NOMO-1 treated with DMSO at 0.1 percent for 48 hours (cell line): ENCODE data around the gene USP37.

Experiments used
- DNase-seq: peaks from one replicate; lab custom pipeline; 2025; ENCODE audit not compliant: unreplicated experiment; lab: John Stamatoyannopoulos, UW

Gene USP37, protein sequence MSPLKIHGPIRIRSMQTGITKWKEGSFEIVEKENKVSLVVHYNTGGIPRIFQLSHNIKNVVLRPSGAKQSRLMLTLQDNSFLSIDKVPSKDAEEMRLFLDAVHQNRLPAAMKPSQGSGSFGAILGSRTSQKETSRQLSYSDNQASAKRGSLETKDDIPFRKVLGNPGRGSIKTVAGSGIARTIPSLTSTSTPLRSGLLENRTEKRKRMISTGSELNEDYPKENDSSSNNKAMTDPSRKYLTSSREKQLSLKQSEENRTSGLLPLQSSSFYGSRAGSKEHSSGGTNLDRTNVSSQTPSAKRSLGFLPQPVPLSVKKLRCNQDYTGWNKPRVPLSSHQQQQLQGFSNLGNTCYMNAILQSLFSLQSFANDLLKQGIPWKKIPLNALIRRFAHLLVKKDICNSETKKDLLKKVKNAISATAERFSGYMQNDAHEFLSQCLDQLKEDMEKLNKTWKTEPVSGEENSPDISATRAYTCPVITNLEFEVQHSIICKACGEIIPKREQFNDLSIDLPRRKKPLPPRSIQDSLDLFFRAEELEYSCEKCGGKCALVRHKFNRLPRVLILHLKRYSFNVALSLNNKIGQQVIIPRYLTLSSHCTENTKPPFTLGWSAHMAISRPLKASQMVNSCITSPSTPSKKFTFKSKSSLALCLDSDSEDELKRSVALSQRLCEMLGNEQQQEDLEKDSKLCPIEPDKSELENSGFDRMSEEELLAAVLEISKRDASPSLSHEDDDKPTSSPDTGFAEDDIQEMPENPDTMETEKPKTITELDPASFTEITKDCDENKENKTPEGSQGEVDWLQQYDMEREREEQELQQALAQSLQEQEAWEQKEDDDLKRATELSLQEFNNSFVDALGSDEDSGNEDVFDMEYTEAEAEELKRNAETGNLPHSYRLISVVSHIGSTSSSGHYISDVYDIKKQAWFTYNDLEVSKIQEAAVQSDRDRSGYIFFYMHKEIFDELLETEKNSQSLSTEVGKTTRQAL

DNA sequence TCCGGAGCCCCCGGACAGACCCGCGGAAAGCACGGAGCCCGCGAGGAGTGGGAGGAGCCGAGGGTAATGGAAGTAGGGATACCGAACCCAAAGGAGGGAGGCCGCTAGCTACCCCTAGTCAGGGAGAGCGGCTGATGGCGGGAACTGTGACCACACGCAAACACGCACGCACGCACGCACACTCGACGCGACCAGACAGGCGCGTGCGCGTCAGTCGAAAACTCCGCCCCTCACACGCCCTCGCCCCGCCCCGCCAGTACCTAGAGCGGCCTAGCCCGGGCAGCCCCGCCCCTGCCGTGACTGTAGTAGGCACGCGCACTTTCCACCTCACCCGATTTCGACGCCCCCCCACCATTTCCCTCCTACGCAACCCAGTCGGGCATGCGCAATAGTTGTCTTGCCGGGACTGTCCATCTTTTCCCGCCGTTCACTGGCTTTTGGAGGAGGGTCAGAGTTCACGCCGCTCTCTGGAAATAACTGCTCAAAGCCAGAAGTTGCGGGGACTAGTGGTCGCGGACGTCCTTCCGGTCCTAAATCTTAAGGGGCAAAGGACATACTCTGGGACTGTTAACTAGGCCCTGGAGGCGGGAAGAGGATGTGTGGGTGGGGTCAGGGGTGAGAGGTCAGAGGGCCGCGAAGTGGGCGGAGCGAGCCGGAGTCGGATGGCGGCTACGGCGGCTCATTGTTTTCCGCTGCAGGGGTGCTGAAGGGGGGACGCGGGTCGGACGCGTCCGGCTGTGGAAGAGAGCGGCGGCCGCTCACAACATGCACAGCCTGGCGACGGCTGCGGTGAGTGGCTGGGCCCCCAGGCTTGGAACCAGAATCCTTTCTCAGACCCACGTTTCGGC, at the start of gene USP37, which contains the start of gene CNOT9:
USP37 (minus strand) TSS at position 162 of the 848 bp plus-strand sequence. CDS start 9,698 bp downstream, outside the sequence.
CNOT9 (plus strand) TSS at position 650 of the 848 bp plus-strand sequence; CDS start at position 766, 116 bp downstream.
- peak; percentile 98 for DNase-seq

DNA sequence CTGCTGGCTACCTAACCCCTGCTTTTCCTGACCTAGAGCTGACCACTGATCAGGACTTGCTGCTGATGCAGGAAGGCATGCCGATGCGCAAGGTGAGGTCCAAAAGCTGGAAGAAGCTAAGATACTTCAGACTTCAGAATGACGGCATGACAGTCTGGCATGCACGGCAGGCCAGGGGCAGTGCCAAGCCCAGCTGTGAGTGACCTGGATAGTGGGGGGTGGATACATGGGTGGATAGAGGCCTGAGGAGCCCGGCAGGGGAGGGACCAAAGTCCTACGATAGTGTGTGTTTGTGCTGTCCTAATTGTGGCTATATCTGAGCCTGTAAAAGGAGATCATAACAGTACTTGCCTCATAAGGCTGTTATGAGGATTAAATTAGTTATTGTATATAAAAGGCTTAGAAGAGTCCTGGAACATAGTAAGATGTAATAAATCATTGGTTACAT, 47.7 kb upstream of the USP37 start:
- no peak for DNase-seq

DNA sequence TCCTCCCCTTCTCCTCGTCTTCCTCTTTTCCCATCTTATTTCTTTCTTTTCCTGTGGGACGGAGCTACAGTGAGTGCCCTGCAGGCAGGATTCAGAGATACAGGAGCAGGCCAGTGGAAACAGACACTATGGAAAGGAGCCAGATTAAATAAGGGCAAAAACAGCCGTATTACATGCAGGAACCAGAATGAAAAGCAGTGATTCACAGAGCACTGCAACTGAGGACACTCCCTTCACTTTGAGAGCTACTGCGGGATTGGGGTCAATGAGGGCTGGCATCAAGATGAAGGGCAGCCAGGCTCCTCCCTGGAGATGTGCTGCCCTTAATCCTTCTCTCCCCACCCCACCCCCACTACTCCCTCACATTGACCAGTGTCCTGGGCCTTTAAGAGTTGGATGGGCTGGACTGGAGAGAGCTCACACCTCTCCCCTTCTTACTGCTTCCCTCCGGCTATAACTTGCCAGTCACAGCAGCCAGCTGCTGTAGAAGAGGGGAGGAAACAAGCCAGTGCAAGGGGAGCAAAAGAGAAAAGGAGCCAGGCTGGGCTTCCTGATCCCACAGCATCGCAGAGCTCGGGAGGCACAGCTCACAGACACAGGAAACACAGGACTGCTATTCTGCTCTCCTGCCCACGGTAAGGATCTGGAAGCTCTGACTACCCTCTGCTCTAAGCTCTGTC, 39.4 kb upstream of the USP37 start, which contains the start of gene PLCD4:
PLCD4 (plus strand) TSS at position 464 of the 680 bp plus-strand sequence. CDS start 7,841 bp downstream, outside the sequence.
- no peak for DNase-seq

- DNase-seq, result no peak
Measured at GRCh38 chr2:218605432-218605831, 37.3 kb upstream of the USP37 start.

DNA sequence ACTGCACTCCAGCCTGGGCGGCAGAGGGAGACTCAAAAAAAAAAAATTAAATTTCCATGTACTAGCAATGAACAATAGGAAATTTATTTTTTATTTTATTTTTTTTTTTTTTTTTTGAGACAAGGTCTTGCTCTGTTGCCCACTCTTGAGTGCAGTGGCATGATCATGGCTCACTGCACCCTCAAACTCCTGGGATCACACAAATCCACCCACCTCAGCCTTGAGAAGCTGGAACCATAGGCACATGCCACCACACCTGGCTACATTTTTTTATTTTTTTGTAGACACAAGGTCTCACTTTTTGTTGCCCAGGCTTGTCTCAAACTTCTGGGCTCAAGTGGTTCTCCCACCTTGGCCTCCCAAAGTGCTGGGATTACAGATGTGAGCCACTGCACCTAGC, 17.4 kb upstream of the USP37 start:
- DNase-seq, result no peak

DNA sequence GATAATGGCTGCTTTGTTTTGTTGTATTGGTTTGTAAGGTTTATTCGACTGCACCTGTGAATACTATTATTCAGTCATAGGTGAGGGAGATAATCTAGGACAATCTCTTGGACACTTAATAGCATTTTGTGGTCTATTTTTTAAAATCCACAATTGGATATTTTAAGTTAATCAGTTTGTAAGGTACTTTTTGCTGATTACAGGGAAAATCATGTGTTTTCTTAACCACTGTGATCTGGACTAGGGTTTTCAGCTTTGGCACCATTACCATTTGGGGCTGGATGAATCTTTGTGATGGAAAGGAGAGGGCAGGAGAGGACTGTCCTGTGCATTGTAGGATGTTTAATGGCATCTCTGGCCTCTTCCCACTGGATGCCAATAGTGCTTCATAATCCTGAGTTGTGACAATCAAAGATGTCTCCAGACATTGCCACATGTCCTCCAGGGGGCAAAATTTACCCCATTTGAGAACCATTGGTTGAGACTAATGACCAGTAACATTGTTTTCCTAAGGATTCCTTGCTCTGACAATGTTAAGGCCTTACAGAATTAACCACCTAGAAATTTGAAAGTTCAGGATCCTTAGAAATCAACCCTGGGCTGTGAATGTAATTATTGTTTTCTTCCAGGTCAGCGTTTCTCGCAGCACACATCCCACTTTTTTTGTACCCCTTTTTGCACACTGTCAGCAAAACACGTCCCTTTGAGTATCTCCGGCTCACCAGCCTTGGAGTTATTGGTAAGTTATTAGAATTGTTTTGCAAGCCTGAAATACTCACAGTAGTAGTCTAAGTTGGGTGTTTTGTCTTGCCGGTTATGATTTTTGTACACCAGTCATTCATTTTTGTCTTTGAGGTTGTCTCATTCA, 16.1 kb upstream of the USP37 start:
- DNase-seq, result no peak

DNA sequence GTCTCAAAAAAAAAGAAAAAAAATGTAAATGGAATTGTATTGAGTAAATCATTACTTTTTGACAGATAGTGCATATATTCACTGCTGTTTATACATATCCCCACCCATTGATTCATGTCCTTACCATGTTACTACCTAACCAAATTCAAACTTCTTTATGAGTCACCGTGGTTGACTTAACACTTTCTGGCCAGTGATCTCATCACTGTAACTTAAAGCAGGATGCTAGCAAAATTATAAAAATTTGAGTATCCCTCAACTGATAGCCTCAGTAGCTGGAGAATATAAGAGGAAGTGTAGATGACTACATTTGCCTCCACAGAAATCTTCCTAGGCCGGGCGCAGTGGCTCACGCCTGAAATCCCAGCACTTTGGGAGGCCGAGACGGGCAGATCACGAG, 13.9 kb upstream of the USP37 start:
- no peak for DNase-seq

DNA sequence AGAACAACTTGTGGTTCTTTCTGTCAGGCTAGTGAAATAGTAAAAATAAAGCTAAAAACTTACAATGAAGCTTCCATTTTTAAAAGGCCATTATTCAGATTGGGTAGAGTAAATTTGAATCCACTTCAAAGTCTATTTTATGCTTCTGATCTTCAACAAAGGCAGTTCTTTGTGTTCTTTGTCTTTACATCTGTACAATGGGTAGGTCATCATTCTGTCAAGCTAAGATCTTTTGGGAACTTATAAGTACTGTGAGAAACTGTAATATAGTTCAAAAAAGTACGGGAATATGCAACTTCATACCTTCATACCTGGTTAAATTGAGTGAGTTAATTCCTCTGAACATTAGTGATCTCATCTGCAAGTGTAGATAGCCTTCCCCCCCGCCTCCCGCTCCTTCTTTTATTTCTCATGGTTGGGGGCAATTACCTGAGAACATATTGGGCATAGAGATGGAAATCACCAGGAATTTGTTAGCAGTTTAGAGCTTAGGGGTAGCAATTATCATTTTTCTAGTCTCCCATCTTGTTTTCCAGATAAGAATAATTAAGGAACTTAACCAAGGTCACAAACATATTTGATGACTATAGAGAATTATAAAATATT, 10.2 kb upstream of the USP37 start:
- DNase-seq, result no peak

DNA sequence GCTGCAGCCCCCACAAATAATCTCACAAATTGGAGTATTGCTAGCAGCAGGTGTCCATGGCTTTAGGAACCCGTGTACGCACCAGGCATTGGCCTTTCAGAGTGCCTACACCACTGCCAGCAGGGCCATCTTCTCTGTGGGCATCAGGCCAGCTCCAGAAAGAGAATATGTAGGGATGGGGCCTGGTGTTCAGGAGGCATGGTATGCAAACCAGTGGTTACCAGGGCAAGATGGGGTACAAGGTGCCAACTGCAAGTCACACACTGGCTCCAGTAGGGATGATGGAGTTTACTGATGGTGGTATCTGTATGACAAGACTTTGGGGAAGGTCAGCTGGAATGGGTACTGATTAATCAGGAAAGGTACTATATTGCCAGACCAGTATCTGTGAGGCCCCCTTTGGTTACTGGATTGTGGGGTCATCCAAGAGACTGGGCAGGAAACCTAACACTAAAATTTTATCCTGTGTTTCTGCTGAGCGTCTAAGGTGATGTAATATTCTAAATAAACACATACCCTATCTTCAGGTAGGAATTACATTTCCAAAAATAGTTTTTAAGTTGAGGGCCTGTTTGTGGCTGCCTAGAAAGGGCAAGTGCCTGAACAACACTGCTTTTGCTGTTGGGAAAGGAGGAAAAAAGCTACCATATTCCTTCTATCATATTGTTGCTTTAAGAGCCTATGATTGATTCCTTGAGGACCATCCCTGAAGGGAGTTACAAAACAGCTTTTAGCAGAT, 9.5 kb upstream of the USP37 start:
- DNase-seq, result no peak

DNA sequence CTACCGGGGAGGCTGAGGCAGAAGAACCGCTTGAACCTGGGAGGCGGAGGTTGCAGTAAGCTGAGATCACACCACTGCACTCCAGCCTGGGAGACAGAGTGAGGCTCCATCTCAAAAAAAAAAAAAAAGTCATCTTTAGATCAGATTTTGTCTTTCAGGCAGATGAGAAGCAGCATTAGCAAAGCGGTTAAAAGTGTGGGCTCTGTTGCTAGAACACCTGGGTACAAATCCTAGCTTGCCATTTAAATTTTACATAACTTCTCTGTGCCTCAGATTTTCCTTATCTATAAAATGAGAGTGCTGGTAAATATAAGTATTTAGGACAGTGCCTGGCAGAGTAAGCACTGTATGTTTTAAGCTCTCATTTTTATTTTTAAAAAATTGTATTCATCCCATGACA, 8.7 kb upstream of the USP37 start:
- DNase-seq, result no peak

DNA sequence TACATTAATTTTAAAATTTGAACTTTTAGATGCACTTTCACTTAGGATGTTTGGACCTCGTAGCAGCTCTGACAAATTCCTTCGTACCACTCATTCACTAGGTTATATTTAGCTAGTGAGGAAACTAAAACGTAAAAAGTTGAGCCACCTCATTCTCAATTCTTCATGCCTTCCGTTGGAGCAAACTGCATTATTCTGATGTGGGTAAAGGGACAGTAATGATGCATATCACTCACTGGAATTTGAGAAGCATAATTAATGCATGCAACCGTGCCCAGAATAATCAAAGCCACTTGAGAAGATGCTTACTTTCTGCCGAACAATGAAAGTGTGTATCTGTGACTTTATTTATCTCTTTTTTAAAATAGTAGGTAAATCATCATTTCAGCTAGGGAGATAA, 2.7 kb upstream of the USP37 start:
- no peak for DNase-seq

GRCh38 chr2:218569661-218570500, 1.7 kb upstream of the USP37 start:
- no peak for DNase-seq

DNA sequence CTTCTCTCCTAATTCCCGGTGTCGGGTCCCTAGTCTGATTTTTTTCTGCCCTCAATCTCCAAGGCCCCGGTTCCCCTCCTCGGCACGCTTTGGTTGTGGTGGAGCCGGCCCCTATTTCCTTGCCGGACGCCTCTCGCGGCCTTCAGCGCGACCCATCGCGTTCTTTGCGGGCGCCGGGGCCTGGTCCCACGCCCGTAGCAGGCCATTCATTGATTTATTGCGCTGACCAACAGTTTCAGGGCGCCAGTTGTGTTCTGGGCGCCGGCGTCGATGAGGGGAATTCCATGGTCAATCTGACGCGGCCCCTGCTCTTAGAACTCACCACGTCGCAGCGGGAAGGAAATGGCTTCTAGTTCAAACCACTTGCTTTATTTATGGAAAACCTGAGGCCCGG, 884 bp upstream of the USP37 start:
- peak; percentile 24 for DNase-seq

GRCh38 chr2:218567797-218568189, 358 bp downstream of the USP37 start:
- DNase-seq, result no peak

DNA sequence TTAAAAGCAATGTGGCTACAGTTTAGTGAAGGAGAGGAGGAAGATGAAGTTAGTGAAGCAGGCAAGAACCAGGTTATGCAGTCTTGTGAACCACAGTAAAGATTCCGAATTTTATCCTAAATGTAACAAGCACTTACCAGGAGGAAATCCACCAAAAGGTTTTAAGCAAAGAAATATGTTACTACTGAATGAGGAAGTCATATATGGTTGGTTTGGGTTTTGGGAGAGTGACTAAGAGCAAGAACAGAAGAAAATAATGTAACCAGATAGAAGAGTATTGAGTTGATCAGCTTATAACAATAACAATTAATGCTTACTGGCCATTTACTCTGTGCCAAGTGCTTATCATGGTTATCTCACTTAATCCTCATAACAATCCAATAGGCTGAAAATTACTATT, 1.9 kb downstream of the USP37 start:
- no peak for DNase-seq

DNA sequence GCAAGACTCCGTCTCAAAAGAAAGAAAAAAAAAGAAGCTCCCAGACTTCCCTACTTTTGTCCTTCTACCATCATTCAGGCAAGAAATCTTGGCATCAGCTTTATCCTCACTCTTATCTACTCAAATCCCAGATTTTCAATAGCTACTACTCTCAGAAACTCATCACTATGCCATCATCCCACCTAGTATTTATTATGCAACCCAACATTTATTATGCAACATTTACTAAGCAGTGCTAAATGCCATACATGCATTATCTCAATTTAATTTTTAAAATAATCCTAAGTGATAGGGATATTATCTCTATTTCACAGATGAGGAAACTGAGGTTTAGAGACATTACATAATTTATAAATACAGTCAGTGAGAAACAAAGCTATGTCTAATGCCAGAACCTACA, 4.1 kb downstream of the USP37 start:
- DNase-seq, result no peak

DNA sequence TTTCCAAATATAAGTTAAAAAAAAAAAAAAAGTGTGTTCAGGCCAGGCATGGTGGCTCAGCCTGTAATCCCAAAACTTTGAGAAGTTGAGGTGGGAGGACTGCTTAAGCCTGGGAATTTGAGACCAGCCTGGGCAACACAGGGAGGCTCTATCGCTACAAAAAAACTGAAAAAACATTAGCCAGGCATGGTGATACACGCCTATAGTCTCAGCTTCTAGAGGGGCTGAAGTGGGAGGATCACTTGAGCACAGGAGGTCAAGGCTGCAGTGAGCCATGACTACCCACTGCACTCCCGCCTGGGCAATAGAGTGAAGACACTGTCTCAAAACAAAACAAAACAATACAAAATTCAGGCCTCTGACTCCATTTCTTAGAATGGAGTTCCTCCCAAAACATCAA, 9.2 kb downstream of the USP37 start:
- no peak for DNase-seq
